Measurements from ENCODE around the gene PTPN5.

GRCh38 chr11:18773681-18774080, 17.9 kb downstream of the PTPN5 start:
- no peak for TF ChIP-seq CTCF (IDR thresholded peaks at IDR 0.05; ENCODE audit: borderline replicate concordance, extremely low read depth, low read length, poor library complexity, severe bottlenecking)
- TF ChIP-seq EZH2 (IDR thresholded peaks at IDR 0.05; ENCODE audit: borderline replicate concordance, low read depth, low read length, severe bottlenecking) = no peak

Data from DND-41 (cell line).